HEK293 (cell line): ENCODE data around the gene CTCFL.
A peak's percentile ranks its signal among the peaks of the same experiment; 100 is the strongest.

Experiments
- CTCF ChIA-PET: fragments of 350-600 bp; formaldehyde crosslinking; extraction: SDS; loops from one replicate; lab custom pipeline; 2021; ENCODE audit warnings: antibody characterized with exemption; lab: Yijun Ruan, JAX
- POLR2A ChIA-PET: fragments of 300-600 bp; formaldehyde crosslinking; extraction: SDS; loops from one replicate; lab custom pipeline; 2020; ENCODE audit warnings: antibody characterized with exemption, inconsistent platforms; lab: Yijun Ruan, JAX
- H3K27ac ChIP-seq: fragments of 200-500 bp; sonication (Bioruptor generic); 2 replicates; pipeline ENCODE4 v1.5.1; 2014; ENCODE audit warnings: low read depth, low read length, control low read depth, inconsistent platforms; ENCODE audit errors: extremely low read depth
- H3K36me3 ChIP-seq, 2 experiments: fragments of 200-500 bp in 1 of 2; sonication (Bioruptor generic) in 1 of 2; 1 replicate in 1 of 2; 2 replicates in 1 of 2; pipeline ENCODE4 v1.5.1; 2014 to 2017; ENCODE audit warnings: inconsistent platforms in 2 of 2, low read length in 2 of 2; ENCODE audit not compliant: control insufficient read depth in 2 of 2, insufficient read depth in 1 of 2
- H3K4me1 ChIP-seq: fragments of 200-500 bp; sonication (Bioruptor generic); 2 replicates; pipeline ENCODE4 v1.5.1; 2014; ENCODE audit warnings: mild to moderate bottlenecking, low read length, inconsistent platforms; ENCODE audit not compliant: control insufficient read depth, insufficient read depth
- H3K4me3 ChIP-seq: 2 replicates; pipeline ENCODE4 v1.5.1; 2011; ENCODE audit warnings: low read depth, mild to moderate bottlenecking, control low read depth, low read length, moderate library complexity
- H3K9me3 ChIP-seq: fragments of 200-500 bp; sonication (Bioruptor generic); 2 replicates; pipeline ENCODE4 v1.5.1; 2014; ENCODE audit warnings: low read depth, low read length, inconsistent platforms; ENCODE audit not compliant: control insufficient read depth, insufficient read depth
- BCL6B ChIP-seq: fragments of 450-650 bp; formaldehyde crosslinking; IDR thresholded peaks from 2 replicates; pipeline ENCODE4 v1.5.1; 2017; ENCODE audit warnings: missing biosample characterization, missing genetic modification characterization
- EGR2 ChIP-seq: fragments of 450-650 bp; formaldehyde crosslinking; IDR thresholded peaks from 2 replicates; pipeline ENCODE4 v1.5.1; 2016; ENCODE audit warnings: low read depth, missing biosample characterization, missing genetic modification characterization
- ELK4 ChIP-seq: IDR thresholded peaks from 2 replicates; pipeline ENCODE4 v1.6.1; 2011; ENCODE audit warnings: mild to moderate bottlenecking, low read depth, low read length, borderline replicate concordance
- HOXA7 ChIP-seq: sonication (generic); formaldehyde crosslinking; IDR thresholded peaks from 2 replicates; pipeline ENCODE4 v1.8.1; 2022; ENCODE audit warnings: missing genetic modification reagents, borderline replicate concordance
- KLF9 ChIP-seq: fragments of 450-650 bp; formaldehyde crosslinking; IDR thresholded peaks from 2 replicates; pipeline ENCODE4 v1.5.1; 2016; ENCODE audit warnings: missing biosample characterization, missing genetic modification characterization, low read depth
- SCRT1 ChIP-seq: fragments of 450-650 bp; formaldehyde crosslinking; IDR thresholded peaks from 2 replicates; pipeline ENCODE4 v1.5.1; 2016; ENCODE audit warnings: missing biosample characterization, missing genetic modification characterization, borderline replicate concordance
- SCRT2 ChIP-seq: fragments of 450-650 bp; formaldehyde crosslinking; IDR thresholded peaks from 2 replicates; pipeline ENCODE4 v1.5.1; 2016; ENCODE audit warnings: missing biosample characterization, missing genetic modification characterization
- SP3 ChIP-seq: fragments of 450-650 bp; formaldehyde crosslinking; IDR thresholded peaks from 2 replicates; pipeline ENCODE4 v1.5.1; 2016; ENCODE audit warnings: missing biosample characterization, missing genetic modification characterization
- WT1 ChIP-seq: fragments of 450-650 bp; formaldehyde crosslinking; IDR thresholded peaks from 2 replicates; pipeline ENCODE4 v1.5.1; 2016; ENCODE audit warnings: missing biosample characterization, missing genetic modification characterization
- YY2 ChIP-seq: fragments of 450-650 bp; formaldehyde crosslinking; IDR thresholded peaks from 2 replicates; pipeline ENCODE4 v1.5.1; 2016; ENCODE audit warnings: missing biosample characterization, missing genetic modification characterization
- ZBTB17 ChIP-seq: fragments of 450-650 bp; formaldehyde crosslinking; IDR thresholded peaks from 2 replicates; pipeline ENCODE4 v1.5.1; 2016; ENCODE audit warnings: missing biosample characterization, missing genetic modification characterization
- ZBTB26 ChIP-seq: fragments of 450-650 bp; formaldehyde crosslinking; optimal IDR thresholded peaks from 2 replicates; pipeline ENCODE3; 2016; ENCODE audit warnings: missing biosample characterization, mild to moderate bottlenecking, missing genetic modification characterization
- ZIC2 ChIP-seq: fragments of 450-650 bp; formaldehyde crosslinking; IDR thresholded peaks from 2 replicates; pipeline ENCODE4 v1.5.1; 2016; ENCODE audit warnings: missing biosample characterization, missing genetic modification characterization
- ZNF112 ChIP-seq: fragments of 450-650 bp; formaldehyde crosslinking; IDR thresholded peaks from 2 replicates; pipeline ENCODE4 v1.5.0; 2017; ENCODE audit warnings: missing biosample characterization, missing genetic modification characterization
- ZNF184 ChIP-seq: fragments of 450-650 bp; IDR thresholded peaks from 2 replicates; pipeline ENCODE4 v1.5.1; 2018; ENCODE audit warnings: missing biosample characterization, mild to moderate bottlenecking, missing genetic modification characterization
- ZNF362 ChIP-seq: fragments of 450-650 bp; formaldehyde crosslinking; IDR thresholded peaks from 2 replicates; pipeline ENCODE4 v1.5.1; 2016; ENCODE audit warnings: missing biosample characterization, missing genetic modification characterization
- ZNF433 ChIP-seq: fragments of 450-650 bp; formaldehyde crosslinking; IDR thresholded peaks from 2 replicates; pipeline ENCODE4 v1.5.1; 2016; ENCODE audit warnings: missing biosample characterization, missing genetic modification characterization, low read depth
- ZNF513 ChIP-seq: fragments of 450-650 bp; IDR thresholded peaks from 2 replicates; pipeline ENCODE4 v1.5.1; 2018; ENCODE audit warnings: missing biosample characterization, missing genetic modification characterization
- ZNF626 ChIP-seq: fragments of 450-650 bp; sonication (Bioruptor Pico); formaldehyde crosslinking; IDR thresholded peaks from 2 replicates; pipeline ENCODE4 v1.5.1; 2018; ENCODE audit warnings: missing biosample characterization, missing genetic modification characterization, inconsistent platforms
- ZNF664 ChIP-seq: fragments of 450-650 bp; formaldehyde crosslinking; IDR thresholded peaks from 2 replicates; pipeline ENCODE4 v1.5.1; 2016; ENCODE audit warnings: missing biosample characterization, missing genetic modification characterization
- ZNF777 ChIP-seq: fragments of 450-650 bp; formaldehyde crosslinking; IDR thresholded peaks from 2 replicates; pipeline ENCODE4 v1.5.1; 2017; ENCODE audit warnings: missing biosample characterization, missing genetic modification characterization, borderline replicate concordance
- ZNF830 ChIP-seq: fragments of 450-650 bp; IDR thresholded peaks from 2 replicates; pipeline ENCODE4 v1.5.0; 2018; ENCODE audit warnings: missing biosample characterization, missing genetic modification characterization, low read depth, mild to moderate bottlenecking, moderate library complexity
- TF ChIP-seq, protein P1 (sequence below): fragments of 450-650 bp; formaldehyde crosslinking; IDR thresholded peaks from 2 replicates; pipeline ENCODE4 v1.5.1; 2016; ENCODE audit warnings: missing biosample characterization, missing genetic modification characterization
- TF ChIP-seq, protein P2 (sequence below): fragments of 450-650 bp; formaldehyde crosslinking; IDR thresholded peaks from 2 replicates; pipeline ENCODE4 v1.5.1; 2016; ENCODE audit warnings: missing biosample characterization, missing genetic modification characterization

The CTCFL gene

GRCh38 chr20:57500235-57500634, 24.7 kb downstream of the CTCFL start:
- ChIA-PET CTCF (interaction anchor here (1.0 to 3.4 kb wide), 4 partner anchors 16 to 118 kb away, joined by 4 to 26 read pairs (median 10); partner anchors contain the start of gene RBM38), POLR2A (no interaction called here)
- no peak overlapping the region for H3K4me3 ChIP-seq
- no peaks in the 10 kb centered on the region for H3K9me3 ChIP-seq
- H3K36me3 ChIP-seq: no peaks in the 10 kb centered on the region
- no peak overlapping the region for H3K27ac ChIP-seq
- H3K4me1 ChIP-seq: peaks cover 3% of the 10 kb centered on the region; the same call in 1 of the 2 replicates
- TF ChIP-seq SP3 (tag by site-specific recombination) (no peak), ZNF362 (0 out of 2 replicates have a peak, but pooled peaks have one; percentile 2), ZNF664 (no peak), SCRT1 (tag by site-specific recombination) (no peak), ZNF626 (tag by site-specific recombination) (no peak), ZNF777 (tag by site-specific recombination) (no peak), ZNF433 (no peak)
- TF ChIP-seq, protein P1, sequence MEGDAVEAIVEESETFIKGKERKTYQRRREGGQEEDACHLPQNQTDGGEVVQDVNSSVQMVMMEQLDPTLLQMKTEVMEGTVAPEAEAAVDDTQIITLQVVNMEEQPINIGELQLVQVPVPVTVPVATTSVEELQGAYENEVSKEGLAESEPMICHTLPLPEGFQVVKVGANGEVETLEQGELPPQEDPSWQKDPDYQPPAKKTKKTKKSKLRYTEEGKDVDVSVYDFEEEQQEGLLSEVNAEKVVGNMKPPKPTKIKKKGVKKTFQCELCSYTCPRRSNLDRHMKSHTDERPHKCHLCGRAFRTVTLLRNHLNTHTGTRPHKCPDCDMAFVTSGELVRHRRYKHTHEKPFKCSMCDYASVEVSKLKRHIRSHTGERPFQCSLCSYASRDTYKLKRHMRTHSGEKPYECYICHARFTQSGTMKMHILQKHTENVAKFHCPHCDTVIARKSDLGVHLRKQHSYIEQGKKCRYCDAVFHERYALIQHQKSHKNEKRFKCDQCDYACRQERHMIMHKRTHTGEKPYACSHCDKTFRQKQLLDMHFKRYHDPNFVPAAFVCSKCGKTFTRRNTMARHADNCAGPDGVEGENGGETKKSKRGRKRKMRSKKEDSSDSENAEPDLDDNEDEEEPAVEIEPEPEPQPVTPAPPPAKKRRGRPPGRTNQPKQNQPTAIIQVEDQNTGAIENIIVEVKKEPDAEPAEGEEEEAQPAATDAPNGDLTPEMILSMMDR: no peak

- Histone ChIP-seq H3K36me3 (no peaks in the 10 kb centered on the region), H3K9me3 (no peaks in the 10 kb centered on the region), H3K4me3 (no peak overlapping the region), H3K4me1 (peaks cover 3% of the 10 kb centered on the region; the same call in 1 of the 2 replicates), H3K27ac (no peak overlapping the region)
- ChIA-PET POLR2A (no interaction called here), CTCF (interaction anchor here (0.8 to 3.4 kb wide), 7 partner anchors 16 to 118 kb away, joined by 3 to 26 read pairs (median 7); partner anchors contain the start of gene RBM38)
- TF ChIP-seq SCRT2 (peak; percentile 44; the same call in 1 of the 2 replicates), HOXA7 (no peak), ZNF362 (peak; percentile 74; the same call in 1 of the 2 replicates), YY2 (tag by site-specific recombination) (no peak), ZNF184 (tag by site-specific recombination) (no peak), ZIC2 (peak; percentile 90), ZNF112 (no peak), ZBTB17 (tag by site-specific recombination) (no peak), ZBTB26 (peak; percentile 27), ELK4 (no peak), ZNF830 (no peak), BCL6B (tag by site-specific recombination) (no peak), KLF9 (no peak), WT1 (tag by site-specific recombination) (peak; percentile 47; the same call in 1 of the 2 replicates), ZNF513 (tag by site-specific recombination) (no peak), EGR2 (tag by site-specific recombination) (peak; percentile 50)
- TF ChIP-seq, protein P2, sequence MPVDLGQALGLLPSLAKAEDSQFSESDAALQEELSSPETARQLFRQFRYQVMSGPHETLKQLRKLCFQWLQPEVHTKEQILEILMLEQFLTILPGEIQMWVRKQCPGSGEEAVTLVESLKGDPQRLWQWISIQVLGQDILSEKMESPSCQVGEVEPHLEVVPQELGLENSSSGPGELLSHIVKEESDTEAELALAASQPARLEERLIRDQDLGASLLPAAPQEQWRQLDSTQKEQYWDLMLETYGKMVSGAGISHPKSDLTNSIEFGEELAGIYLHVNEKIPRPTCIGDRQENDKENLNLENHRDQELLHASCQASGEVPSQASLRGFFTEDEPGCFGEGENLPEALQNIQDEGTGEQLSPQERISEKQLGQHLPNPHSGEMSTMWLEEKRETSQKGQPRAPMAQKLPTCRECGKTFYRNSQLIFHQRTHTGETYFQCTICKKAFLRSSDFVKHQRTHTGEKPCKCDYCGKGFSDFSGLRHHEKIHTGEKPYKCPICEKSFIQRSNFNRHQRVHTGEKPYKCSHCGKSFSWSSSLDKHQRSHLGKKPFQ (tag by site-specific recombination): peak; percentile 64; the same call in 1 of the 2 replicates
Measured at GRCh38 chr20:57499676-57500075, 25.3 kb downstream of the CTCFL start.
